Measurements from ENCODE around the gene HBS1L.

Gene HBS1L

GRCh38 chr6:135054226-135054568 is 425 bp downstream of the HBS1L start:
- H3K4me3 ChIP-seq (ENCODE audit: low read depth in 1 of 2, low read length in 2 of 2), result peak overlapping the region; percentile 86 to 91
- H3K27me3 ChIP-seq (ENCODE audit: control insufficient read depth in 1 of 2, insufficient read depth in 2 of 2, low read length in 2 of 2), result no peaks in the 10 kb centered on the region
- peak overlapping the region; percentile 82 for H3K27ac ChIP-seq (ENCODE audit: low read depth, low read length)
- peaks cover 15% of the 10 kb centered on the region for H3K4me1 ChIP-seq (ENCODE audit: insufficient read depth, low read length)
- H3K9me3 ChIP-seq (ENCODE audit: low read length), result no peaks in the 10 kb centered on the region
- peak overlapping the region; percentile 95 for H3K9ac ChIP-seq (ENCODE audit: low read length)
- H3K36me3 ChIP-seq (ENCODE audit: insufficient read depth, low read length), result peaks cover under 1% of the 10 kb centered on the region

GRCh38 chr6:135053406-135053805 is 1.2 kb downstream of the HBS1L start:
- Histone ChIP-seq H3K9ac (ENCODE audit: low read length) (no peak overlapping the region), H3K4me3 (ENCODE audit: low read depth in 1 of 2, low read length in 2 of 2) (peak overlapping the region in 1 of 2 donors; percentile 91), H3K4me1 (ENCODE audit: insufficient read depth, low read length) (peaks cover 15% of the 10 kb centered on the region), H3K9me3 (ENCODE audit: low read length) (no peaks in the 10 kb centered on the region), H3K27me3 (ENCODE audit: control insufficient read depth in 1 of 2, insufficient read depth in 2 of 2, low read length in 2 of 2) (no peaks in the 10 kb centered on the region), H3K27ac (ENCODE audit: low read depth, low read length) (no peak overlapping the region), H3K36me3 (ENCODE audit: insufficient read depth, low read length) (peaks cover 9% of the 10 kb centered on the region)

DNA sequence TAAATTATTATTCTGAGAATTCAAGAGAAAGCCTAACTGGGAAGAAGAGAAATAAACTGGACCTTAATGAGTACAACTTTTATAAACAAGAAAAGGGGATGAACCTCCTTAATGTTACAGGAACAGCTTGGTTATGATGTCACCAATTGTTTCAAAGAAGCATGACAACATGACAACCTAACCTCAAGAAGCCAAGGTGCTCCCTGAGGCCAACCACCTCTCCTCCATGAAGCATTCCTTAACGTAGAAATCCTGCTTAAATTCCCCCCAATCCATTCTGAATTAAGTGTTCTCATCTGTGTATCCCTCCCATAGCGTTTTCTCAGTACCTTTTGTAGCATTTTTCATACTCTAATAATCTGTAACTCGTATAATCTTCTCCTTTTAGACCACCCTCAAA is 1.7 kb downstream of the HBS1L start:
- Histone ChIP-seq H3K27me3 (ENCODE audit: control insufficient read depth in 1 of 2, insufficient read depth in 2 of 2, low read length in 2 of 2) (no peaks in the 10 kb centered on the region), H3K9me3 (ENCODE audit: low read length) (no peaks in the 10 kb centered on the region), H3K27ac (ENCODE audit: low read depth, low read length) (no peak overlapping the region), H3K4me3 (ENCODE audit: low read depth in 1 of 2, low read length in 2 of 2) (no peak overlapping the region), H3K36me3 (ENCODE audit: insufficient read depth, low read length) (peaks cover 13% of the 10 kb centered on the region), H3K4me1 (ENCODE audit: insufficient read depth, low read length) (peaks cover 15% of the 10 kb centered on the region), H3K9ac (ENCODE audit: low read length) (no peak overlapping the region)

GRCh38 chr6:135048915-135049314 is 5.7 kb downstream of the HBS1L start:
- Histone ChIP-seq H3K9ac (ENCODE audit: low read length) (no peak overlapping the region), H3K4me1 (ENCODE audit: insufficient read depth, low read length) (peaks cover 18% of the 10 kb centered on the region), H3K36me3 (ENCODE audit: insufficient read depth, low read length) (peaks cover 16% of the 10 kb centered on the region)

DNA sequence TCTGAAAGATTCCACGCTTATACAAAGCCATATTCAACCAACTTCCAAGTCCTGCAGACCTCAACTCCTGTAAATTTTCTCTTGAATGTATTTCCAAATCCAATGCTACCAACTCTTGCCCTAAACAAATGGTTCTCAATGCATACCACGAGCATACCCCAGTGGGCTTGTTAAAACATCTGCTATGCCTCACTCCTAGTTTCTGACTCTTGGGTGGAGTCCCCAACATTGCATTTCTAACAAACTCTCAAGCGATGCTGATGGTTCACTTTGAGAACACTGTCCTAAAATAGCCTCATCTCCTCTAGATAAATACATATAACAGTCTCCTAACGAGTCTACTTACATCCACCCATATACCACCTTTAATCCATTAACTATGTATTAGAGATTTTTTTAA is 7.3 kb downstream of the HBS1L start:
- no peaks in the 10 kb centered on the region for H3K9me3 ChIP-seq (ENCODE audit: low read length)
- H3K27me3 ChIP-seq (ENCODE audit: control insufficient read depth in 1 of 2, insufficient read depth in 2 of 2, low read length in 2 of 2), result no peaks in the 10 kb centered on the region
- H3K9ac ChIP-seq (ENCODE audit: low read length), result no peak overlapping the region
- peaks cover 6% of the 10 kb centered on the region for H3K4me1 ChIP-seq (ENCODE audit: insufficient read depth, low read length)
- no peak overlapping the region for H3K4me3 ChIP-seq (ENCODE audit: low read depth in 1 of 2, low read length in 2 of 2)
- H3K36me3 ChIP-seq (ENCODE audit: insufficient read depth, low read length), result peaks cover 16% of the 10 kb centered on the region
- no peak overlapping the region for H3K27ac ChIP-seq (ENCODE audit: low read depth, low read length)

More at GRCh38 chr6:135048915-135049314, 5.7 kb downstream of the HBS1L start:
- Histone ChIP-seq H3K9me3 (ENCODE audit: low read length) (no peaks in the 10 kb centered on the region), H3K27me3 (ENCODE audit: control insufficient read depth in 1 of 2, insufficient read depth in 2 of 2, low read length in 2 of 2) (no peaks in the 10 kb centered on the region), H3K4me3 (ENCODE audit: low read depth in 1 of 2, low read length in 2 of 2) (no peak overlapping the region), H3K27ac (ENCODE audit: low read depth, low read length) (no peak overlapping the region)

- peaks cover 16% of the 10 kb centered on the region for H3K36me3 ChIP-seq (ENCODE audit: insufficient read depth, low read length)
- no peaks in the 10 kb centered on the region for H3K9me3 ChIP-seq (ENCODE audit: low read length)
These were observed 7.7 kb downstream of the HBS1L start for GRCh38 chr6:135046912-135047311.

GRCh38 chr6:135044639-135045038 is 10.0 kb downstream of the HBS1L start:
- Histone ChIP-seq H3K27ac (ENCODE audit: low read depth, low read length) (no peak overlapping the region), H3K9ac (ENCODE audit: low read length) (no peak overlapping the region), H3K4me3 (ENCODE audit: low read depth in 1 of 2, low read length in 2 of 2) (no peak overlapping the region), H3K27me3 (ENCODE audit: control insufficient read depth in 1 of 2, insufficient read depth in 2 of 2, low read length in 2 of 2) (no peaks in the 10 kb centered on the region), H3K9me3 (ENCODE audit: low read length) (no peaks in the 10 kb centered on the region), H3K4me1 (ENCODE audit: insufficient read depth, low read length) (peaks cover 6% of the 10 kb centered on the region), H3K36me3 (ENCODE audit: insufficient read depth, low read length) (peaks cover 16% of the 10 kb centered on the region)

More at GRCh38 chr6:135046912-135047311, 7.7 kb downstream of the HBS1L start:
- Histone ChIP-seq H3K4me1 (ENCODE audit: insufficient read depth, low read length) (peaks cover 6% of the 10 kb centered on the region), H3K4me3 (ENCODE audit: low read depth in 1 of 2, low read length in 2 of 2) (no peak overlapping the region), H3K27me3 (ENCODE audit: control insufficient read depth in 1 of 2, insufficient read depth in 2 of 2, low read length in 2 of 2) (no peaks in the 10 kb centered on the region), H3K27ac (ENCODE audit: low read depth, low read length) (no peak overlapping the region), H3K9ac (ENCODE audit: low read length) (no peak overlapping the region)

DNA sequence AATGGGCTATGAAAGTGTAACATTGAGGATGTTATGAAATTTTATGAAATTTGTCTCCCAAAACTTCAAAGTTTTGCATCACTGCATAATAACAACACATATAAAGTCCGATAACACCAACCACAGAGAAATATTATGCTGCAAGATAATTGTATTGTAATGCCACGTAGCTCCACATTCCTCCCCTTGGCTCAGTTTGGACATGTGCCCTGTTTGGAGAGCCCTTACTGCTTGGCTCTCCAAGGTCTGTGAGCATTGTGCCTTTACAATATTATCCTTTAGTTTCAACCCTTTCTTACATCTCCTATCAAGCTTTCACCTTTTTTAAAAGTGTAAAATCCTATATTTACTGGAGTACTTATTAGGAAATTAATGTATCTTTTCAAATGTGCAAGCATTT is 10.8 kb downstream of the HBS1L start:
- no peaks in the 10 kb centered on the region for H3K27me3 ChIP-seq (ENCODE audit: control insufficient read depth in 1 of 2, insufficient read depth in 2 of 2, low read length in 2 of 2)
- no peaks in the 10 kb centered on the region for H3K9me3 ChIP-seq (ENCODE audit: low read length)
- H3K4me3 ChIP-seq (ENCODE audit: low read depth in 1 of 2, low read length in 2 of 2), result no peak overlapping the region
- H3K4me1 ChIP-seq (ENCODE audit: insufficient read depth, low read length), result peaks cover 6% of the 10 kb centered on the region
- H3K36me3 ChIP-seq (ENCODE audit: insufficient read depth, low read length), result peaks cover 11% of the 10 kb centered on the region
- no peak overlapping the region for H3K27ac ChIP-seq (ENCODE audit: low read depth, low read length)
- H3K9ac ChIP-seq (ENCODE audit: low read length), result no peak overlapping the region

- Histone ChIP-seq H3K27me3 (ENCODE audit: control insufficient read depth in 1 of 2, insufficient read depth in 2 of 2, low read length in 2 of 2) (no peaks in the 10 kb centered on the region), H3K9ac (ENCODE audit: low read length) (no peak overlapping the region), H3K4me3 (ENCODE audit: low read depth in 1 of 2, low read length in 2 of 2) (no peak overlapping the region), H3K27ac (ENCODE audit: low read depth, low read length) (no peak overlapping the region), H3K4me1 (ENCODE audit: insufficient read depth, low read length) (peaks cover 6% of the 10 kb centered on the region), H3K9me3 (ENCODE audit: low read length) (no peaks in the 10 kb centered on the region), H3K36me3 (ENCODE audit: insufficient read depth, low read length) (peaks cover 9% of the 10 kb centered on the region)
These were observed 11.3 kb downstream of the HBS1L start for GRCh38 chr6:135043364-135043763.

GRCh38 chr6:135038335-135038734 is 16.3 kb downstream of the HBS1L start:
- H3K27ac ChIP-seq (ENCODE audit: low read depth, low read length), result no peak overlapping the region
- H3K27me3 ChIP-seq (ENCODE audit: control insufficient read depth in 1 of 2, insufficient read depth in 2 of 2, low read length in 2 of 2), result no peaks in the 10 kb centered on the region
- no peak overlapping the region for H3K4me3 ChIP-seq (ENCODE audit: low read depth in 1 of 2, low read length in 2 of 2)
- H3K36me3 ChIP-seq (ENCODE audit: insufficient read depth, low read length), result peaks cover 12% of the 10 kb centered on the region
- no peak overlapping the region for H3K9ac ChIP-seq (ENCODE audit: low read length)
- no peaks in the 10 kb centered on the region for H3K9me3 ChIP-seq (ENCODE audit: low read length)
- no peaks in the 10 kb centered on the region for H3K4me1 ChIP-seq (ENCODE audit: insufficient read depth, low read length)

GRCh38 chr6:135037541-135037940 is 17.1 kb downstream of the HBS1L start:
- H3K4me3 ChIP-seq (ENCODE audit: low read depth in 1 of 2, low read length in 2 of 2), result no peak overlapping the region
- H3K36me3 ChIP-seq (ENCODE audit: insufficient read depth, low read length), result peaks cover 12% of the 10 kb centered on the region

GRCh38 chr6:135036731-135037420 is 17.7 kb downstream of the HBS1L start:
- Histone ChIP-seq H3K9ac (ENCODE audit: low read length) (no peak overlapping the region), H3K9me3 (ENCODE audit: low read length) (no peaks in the 10 kb centered on the region), H3K27ac (ENCODE audit: low read depth, low read length) (no peak overlapping the region), H3K36me3 (ENCODE audit: insufficient read depth, low read length) (peaks cover 12% of the 10 kb centered on the region), H3K4me3 (ENCODE audit: low read depth in 1 of 2, low read length in 2 of 2) (no peak overlapping the region), H3K4me1 (ENCODE audit: insufficient read depth, low read length) (no peaks in the 10 kb centered on the region), H3K27me3 (ENCODE audit: control insufficient read depth in 1 of 2, insufficient read depth in 2 of 2, low read length in 2 of 2) (no peaks in the 10 kb centered on the region)

More at GRCh38 chr6:135037541-135037940, 17.1 kb downstream of the HBS1L start:
- Histone ChIP-seq H3K9me3 (ENCODE audit: low read length) (no peaks in the 10 kb centered on the region), H3K27ac (ENCODE audit: low read depth, low read length) (no peak overlapping the region), H3K9ac (ENCODE audit: low read length) (no peak overlapping the region), H3K4me1 (ENCODE audit: insufficient read depth, low read length) (no peaks in the 10 kb centered on the region), H3K27me3 (ENCODE audit: control insufficient read depth in 1 of 2, insufficient read depth in 2 of 2, low read length in 2 of 2) (no peaks in the 10 kb centered on the region)
